GM18868 (cell line): ENCODE measurements around the gene CCBE1.
"Not testable (repeated sequence)": the region's sequence is repeated elsewhere in the genome, so short reads cannot be mapped to it uniquely, and the experiment has no call there.

Source experiments
- ATAC-seq: cut with Tn5 transposase; IDR thresholded peaks from one replicate; pipeline ENCODE4 v1.9.1; 2021; ENCODE audit warnings: mild to moderate bottlenecking, moderate library complexity; ENCODE audit not compliant: unreplicated experiment

Gene CCBE1

GRCh38 chr18:59715966-59716369 lies 18.7 kb upstream of the CCBE1 start:
- no peak for ATAC-seq

DNA sequence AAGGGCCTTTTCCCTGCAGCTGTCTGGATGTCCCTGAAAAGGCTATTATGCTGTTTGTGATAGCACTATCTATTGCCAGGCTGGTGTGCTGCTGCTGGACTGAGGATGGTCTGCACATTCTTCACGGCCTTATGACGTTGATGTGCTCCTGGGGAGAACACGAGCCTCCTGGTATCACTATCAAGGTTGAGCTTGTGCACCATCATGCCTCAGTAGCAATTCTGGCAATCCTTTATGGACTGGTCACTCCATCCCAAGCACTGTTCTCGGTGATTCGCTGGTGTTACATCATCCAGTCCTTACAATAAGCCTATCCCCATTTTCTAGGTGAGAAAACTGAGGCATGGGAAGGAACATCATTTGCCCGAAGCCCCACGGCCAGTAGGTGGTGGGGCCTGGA lies 18.2 kb upstream of the CCBE1 start:
- ATAC-seq, result no peak

DNA sequence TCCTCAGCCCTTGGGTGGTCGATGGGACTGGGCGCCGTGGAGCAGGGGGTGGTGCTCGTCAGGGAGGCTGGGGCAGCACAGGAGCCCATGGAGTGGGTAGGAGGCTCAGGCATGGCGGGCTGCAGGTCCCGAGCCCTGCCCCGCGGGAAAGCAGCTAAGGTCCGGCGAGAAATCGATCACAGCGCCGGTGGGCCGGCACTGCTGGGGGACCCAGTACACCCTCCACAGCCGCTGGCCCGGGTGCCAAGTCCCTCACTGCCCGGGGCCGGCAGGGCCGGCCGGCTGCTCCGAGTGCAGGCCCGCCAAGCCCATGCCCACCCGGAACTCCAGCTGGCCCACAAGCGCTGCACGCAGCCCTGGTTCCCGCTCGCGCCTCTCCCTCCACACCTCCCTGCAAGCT lies 16.9 kb upstream of the CCBE1 start:
- not testable (repeated sequence) for ATAC-seq

- no peak for ATAC-seq
These were observed 15.1 kb upstream of the CCBE1 start for GRCh38 chr18:59712311-59712710.

DNA sequence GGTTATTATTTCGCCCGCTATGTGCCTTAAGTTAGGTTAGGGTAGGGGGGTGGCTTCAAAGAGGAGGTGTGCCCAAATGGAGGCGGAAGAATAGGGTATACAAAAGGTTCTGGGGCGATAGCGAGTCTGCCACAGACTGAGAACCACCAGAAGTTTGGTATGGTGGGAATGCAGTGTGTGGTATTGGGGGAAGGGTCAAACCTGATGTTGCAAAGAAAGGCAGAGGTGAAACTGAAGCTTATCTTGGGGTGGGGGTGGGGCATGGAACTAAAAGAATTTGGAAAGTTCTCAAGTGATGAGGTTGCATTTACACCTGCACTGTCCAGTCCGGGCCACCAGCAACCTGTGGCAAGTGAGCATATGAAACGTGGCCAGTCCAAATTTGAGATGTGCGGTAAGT lies 11.8 kb upstream of the CCBE1 start:
- no peak for ATAC-seq

- ATAC-seq, result no peak
These were observed 10.1 kb upstream of the CCBE1 start for GRCh38 chr18:59707306-59707705.

DNA sequence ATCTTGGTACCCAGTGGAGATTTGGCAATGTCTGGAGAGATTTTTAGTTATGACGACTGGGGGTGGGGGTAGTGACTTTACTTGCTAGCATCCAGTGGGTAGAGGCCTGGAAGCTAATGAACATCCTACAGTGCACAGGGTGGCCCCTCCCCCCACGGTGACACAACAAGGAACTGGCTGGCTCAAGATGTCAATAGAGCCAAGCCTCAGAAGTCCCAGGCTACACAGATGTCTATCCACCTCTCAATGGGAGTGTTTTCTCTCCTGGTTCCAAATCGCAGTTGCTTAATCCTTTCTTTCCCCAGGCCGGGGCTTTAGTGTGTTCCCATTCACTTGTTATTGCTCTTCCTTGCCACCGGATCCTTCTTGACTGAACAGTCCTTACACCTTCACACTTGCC lies 9.3 kb upstream of the CCBE1 start:
- ATAC-seq, result no peak

DNA sequence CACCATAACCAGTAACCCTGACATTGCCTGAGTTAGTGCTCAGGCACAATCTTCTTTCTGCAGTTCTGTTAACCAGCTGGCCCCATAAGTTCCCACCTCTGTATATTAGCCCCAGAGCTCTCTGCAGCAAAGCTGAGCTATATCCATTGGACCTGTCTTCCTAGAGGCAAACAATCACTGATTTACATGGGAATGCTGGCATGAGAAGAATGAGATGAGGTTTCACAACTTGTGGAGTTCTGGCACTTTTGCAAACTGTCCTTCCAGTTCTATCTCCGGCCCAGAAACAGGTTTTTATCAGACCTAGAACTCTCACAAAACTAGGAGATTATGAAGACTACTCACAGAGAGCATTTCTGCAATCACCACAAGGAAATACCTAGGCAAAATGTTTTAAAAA lies 7.9 kb upstream of the CCBE1 start:
- no peak for ATAC-seq

DNA sequence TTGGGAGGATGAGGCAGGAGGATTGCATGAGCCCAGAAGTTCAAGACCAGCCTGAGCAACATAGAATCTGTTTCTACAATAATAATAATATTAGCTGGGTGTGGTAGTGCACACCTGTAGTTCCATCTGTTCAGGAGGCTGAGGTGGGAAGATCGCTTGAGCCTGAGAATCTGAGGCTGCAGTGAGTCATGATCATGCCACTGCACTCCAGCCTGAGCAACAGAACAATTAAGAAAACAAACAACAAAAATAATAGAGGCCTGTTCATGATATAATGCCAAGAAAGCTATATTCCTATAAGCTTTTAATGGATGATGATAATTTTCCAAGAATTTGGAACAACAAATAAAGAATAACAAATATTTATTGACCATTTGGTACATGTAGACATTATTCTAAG lies 6.9 kb upstream of the CCBE1 start:
- no peak for ATAC-seq

DNA sequence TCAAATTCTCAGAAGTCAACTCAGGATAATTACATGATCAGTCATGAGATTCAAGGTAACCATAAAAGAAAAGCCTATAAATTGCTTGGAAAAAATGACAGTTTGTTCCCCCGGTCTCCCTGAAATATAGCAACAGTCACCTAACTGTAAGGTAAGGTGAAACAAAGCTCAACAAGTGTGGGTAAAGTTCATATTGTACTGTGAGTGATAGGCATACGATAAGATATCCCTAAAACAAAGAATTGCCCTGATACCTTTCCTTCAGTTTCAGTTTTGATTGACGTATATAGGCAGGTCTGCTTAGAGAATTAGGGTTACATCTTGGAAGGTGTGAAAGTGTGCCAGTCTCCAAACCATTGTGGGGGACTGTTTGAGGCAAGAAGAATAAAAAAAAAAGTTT lies 4.0 kb upstream of the CCBE1 start:
- no peak for ATAC-seq

- no peak for ATAC-seq
These were observed 3.3 kb upstream of the CCBE1 start for GRCh38 chr18:59700535-59700967.

DNA sequence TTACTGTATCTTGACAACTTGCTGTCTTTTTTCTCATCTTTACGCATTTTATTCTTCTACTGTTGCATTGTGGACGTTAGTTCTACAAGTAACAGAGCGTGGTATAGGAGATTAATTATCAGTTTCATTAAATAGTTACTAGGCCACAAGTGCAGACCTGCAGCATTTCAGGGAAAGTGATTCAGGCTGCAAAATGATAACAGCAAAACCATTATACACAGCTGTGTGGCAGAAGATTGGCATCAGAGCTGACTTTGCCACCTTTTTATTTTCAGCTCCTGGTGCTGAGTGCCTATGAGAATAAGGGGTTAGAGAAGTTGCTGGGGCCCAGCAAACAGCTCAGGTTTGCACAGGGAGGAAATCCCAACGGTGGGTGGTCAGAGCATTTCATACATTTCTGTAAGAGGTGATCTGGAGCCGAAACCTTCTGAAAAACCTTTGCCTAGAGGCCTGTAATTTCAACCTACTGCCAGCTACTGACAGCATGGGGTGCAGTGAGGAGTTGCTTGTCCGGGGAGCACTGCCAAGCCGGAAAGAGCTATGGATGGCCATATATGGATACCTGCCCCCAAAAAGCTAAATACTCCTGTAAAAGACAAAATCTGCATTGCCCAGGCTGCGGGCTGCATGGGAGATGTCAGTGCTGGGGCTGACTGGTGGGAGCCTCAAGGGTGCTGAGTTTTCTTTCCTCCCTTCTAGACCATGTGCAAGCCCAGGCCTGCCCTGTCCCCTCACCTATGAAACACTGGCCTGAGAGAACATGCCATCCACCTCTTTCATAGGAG lies 2.7 kb upstream of the CCBE1 start:
- no peak for ATAC-seq

GRCh38 chr18:59699061-59699460 lies 1.8 kb upstream of the CCBE1 start:
- no peak for ATAC-seq

GRCh38 chr18:59696311-59697235 lies 650 bp downstream of the CCBE1 start:
- peak; percentile 41 for ATAC-seq

- ATAC-seq, result no peak
These were observed 1.7 kb downstream of the CCBE1 start for GRCh38 chr18:59695551-59695950.

DNA sequence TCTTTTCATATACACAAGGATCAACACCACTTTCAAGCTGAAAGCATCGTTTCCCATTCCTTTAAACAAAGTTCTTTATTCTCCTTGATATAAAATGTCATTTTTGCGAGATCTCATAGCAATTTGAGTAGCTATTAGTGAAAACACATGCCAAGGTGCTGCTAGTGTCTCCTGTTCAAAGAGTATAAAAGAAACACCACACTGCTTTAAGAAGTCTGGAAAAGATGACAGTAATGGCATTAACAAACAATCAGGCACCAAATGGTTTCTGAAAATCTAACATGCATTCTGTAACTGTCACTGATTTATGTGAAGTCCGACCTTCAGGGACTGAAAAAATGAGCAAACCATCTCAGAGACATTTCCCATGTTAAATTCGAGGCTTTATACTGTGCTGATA lies 2.4 kb downstream of the CCBE1 start:
- no peak for ATAC-seq

GRCh38 chr18:59691996-59692395 lies 5.2 kb downstream of the CCBE1 start:
- ATAC-seq, result no peak

DNA sequence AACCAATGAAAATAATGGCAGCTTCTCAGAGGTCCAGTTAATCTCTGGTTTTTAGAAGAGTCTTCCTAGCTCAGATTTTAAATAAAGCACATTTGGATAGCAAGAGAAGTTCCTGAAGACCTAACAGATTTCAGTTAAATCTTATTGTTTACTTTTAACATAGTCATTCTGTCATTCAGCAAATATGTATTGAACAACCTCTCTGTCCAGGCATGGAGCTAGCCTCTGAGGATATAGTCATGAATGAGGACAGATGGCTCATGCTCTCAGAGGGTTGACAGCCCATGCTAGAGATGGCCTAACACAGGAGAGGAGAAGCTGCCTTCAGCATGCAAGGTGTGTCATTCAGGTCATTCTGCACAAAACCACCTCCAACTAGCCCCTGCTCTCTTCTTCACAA lies 6.2 kb downstream of the CCBE1 start:
- ATAC-seq, result no peak

- no peak for ATAC-seq
These were observed 6.8 kb downstream of the CCBE1 start for GRCh38 chr18:59690186-59690982.

DNA sequence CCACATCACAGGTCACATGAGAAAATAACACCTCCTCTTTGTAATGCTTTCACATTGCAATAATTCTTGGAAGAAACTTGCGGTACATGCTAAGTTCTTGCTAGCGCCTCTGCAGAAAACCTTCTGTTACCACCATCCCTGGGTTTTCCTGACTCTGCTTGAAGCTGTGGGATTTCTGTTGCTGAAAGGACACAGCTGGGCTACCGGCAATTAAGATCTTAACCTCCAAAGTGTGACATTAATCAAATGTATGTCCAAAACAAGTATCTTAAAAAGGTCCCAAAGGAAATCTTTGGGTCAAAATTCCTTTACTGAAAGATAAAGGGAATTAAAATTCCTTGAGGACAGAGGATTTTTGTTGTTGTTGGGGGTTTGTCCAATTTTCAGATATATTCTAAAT lies 7.5 kb downstream of the CCBE1 start:
- no peak for ATAC-seq

DNA sequence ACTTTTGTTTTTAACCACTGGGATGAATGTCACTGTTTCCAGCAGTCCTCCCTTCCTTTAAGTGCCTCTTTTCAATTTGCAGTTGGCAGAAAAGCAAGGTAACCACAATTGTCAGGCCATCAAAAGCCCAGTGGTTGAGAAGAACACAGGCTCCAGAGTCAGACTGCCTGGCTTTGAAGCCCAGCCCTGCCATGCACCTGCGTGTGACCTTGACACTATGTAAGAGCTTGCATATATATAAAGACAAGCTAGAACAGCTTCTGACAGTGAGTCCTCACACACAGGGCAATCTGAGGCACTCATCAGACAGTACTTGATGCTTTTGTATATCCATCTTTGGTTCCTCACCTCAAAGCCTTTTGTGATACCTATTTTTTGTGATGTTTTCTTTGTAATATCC lies 11.0 kb downstream of the CCBE1 start:
- no peak for ATAC-seq
